Testis (tissue), 3 donors: ENCODE measurements around the gene ZNF92. TPM values are rescaled to one million over a fixed set of nuclear protein-coding genes. Genes with fewer than 3 reads are reported as not detected.

Source experiments
- DNase-seq: peaks from one replicate; pipeline ENCODE4 v3.0.0-alpha.2; 2019
- H3K27ac ChIP-seq, 2 donors: fragments of 200-600 bp; sonication (generic); one replicate each; pipeline ENCODE4 v1.5.1; 2019
- H3K27me3 ChIP-seq: fragments of 200-600 bp; sonication (generic); one replicate; pipeline ENCODE4 v1.5.1; 2019
- H3K36me3 ChIP-seq: fragments of 200-600 bp; sonication (generic); one replicate; pipeline ENCODE4 v1.5.1; 2017; ENCODE audit warnings: low read depth; ENCODE audit errors: missing control alignments
- H3K4me1 ChIP-seq: fragments of 200-600 bp; sonication (generic); one replicate; pipeline ENCODE4 v1.5.1; 2019
- H3K4me3 ChIP-seq, 2 donors: fragments of 200-600 bp; sonication (generic); one replicate each; pipeline ENCODE4 v1.5.1; 2017 to 2019
- H3K9me3 ChIP-seq: fragments of 200-600 bp; sonication (generic); one replicate; pipeline ENCODE4 v1.5.1; 2017
- CTCF ChIP-seq, 3 experiments: fragments of 450-650 bp in 2 of 3; fragments of 200-600 bp in 1 of 3; sonication (generic) in 1 of 3; IDR thresholded peaks; one replicate each; pipeline ENCODE4 v1.5.1; 2016 to 2019; ENCODE audit warnings: antibody characterized with exemption in 3 of 3, mild to moderate bottlenecking in 2 of 3, moderate library complexity in 1 of 3
- POLR2A ChIP-seq: fragments of 450-650 bp; IDR thresholded peaks from one replicate; pipeline ENCODE4 v1.6.1; 2017; ENCODE audit warnings: antibody characterized with exemption, mild to moderate bottlenecking, moderate library complexity
- WGBS, 2 donors: methylation state at CpG; one replicate each; pipeline ENCODE4 v1.1.5; 2018; 5-methylcytosine and 5-hydroxymethylcytosine counted together
- intact Hi-C: fragments of 100-400 bp; cut with DNase I; formaldehyde crosslinking; loops from one replicate; pipeline ENCODE4 v1.15.1; 2023; ENCODE audit warnings: low total_unique reads
- polyA plus RNA-seq: library from polyadenylated mRNA; stranded (reverse); fragments of 350-450 nt; fragmentation: Illumina TruSeq; extraction: RNeasy Lipid Tissue Mini Kit (QIAGEN cat#74804); gene quantifications from one replicate; pipeline ENCODE4 v1.2.3, GENCODE V29; 2014; ENCODE audit warnings: low read depth, low replicate concordance; ENCODE audit not compliant: insufficient read depth
- total RNA-seq, 2 donors: library from RNA; depleted of rRNA; stranded (reverse); fragments of >200 nt; gene quantifications; one replicate each; pipeline ENCODE4 v1.2.3, GENCODE V29; 2016

The ZNF92 gene
- total and polyA plus RNA-seq, 3 donors from 2014 or later: 2.5 to 10.8 (median 9.6) TPM

- no peak for DNase-seq
- no peak for TF ChIP-seq POLR2A
- TF ChIP-seq CTCF (IDR thresholded peaks at IDR 0.05): no peak
- intact Hi-C loops: no loop called here
- H3K27me3 ChIP-seq: no peaks in the 10 kb centered on the region
- H3K4me1 ChIP-seq: no peaks in the 10 kb centered on the region
- no peaks in the 10 kb centered on the region for H3K36me3 ChIP-seq
- H3K9me3 ChIP-seq: no peaks in the 10 kb centered on the region
- no peak overlapping the region for H3K4me3 ChIP-seq
- WGBS, 2 donors: 61 to 74% methylated on average over 26 of the region's 26 CpGs
- H3K27ac ChIP-seq: no peak overlapping the region
Observed at GRCh38 chr7:65430344-65431186, 56.9 kb downstream of the ZNF92 start.

GRCh38 chr7:65434307-65434706 is 60.7 kb downstream of the ZNF92 start:
- H3K4me1 ChIP-seq: no peaks in the 10 kb centered on the region
- H3K36me3 ChIP-seq: no peaks in the 10 kb centered on the region
- H3K27ac ChIP-seq: no peak overlapping the region
- intact Hi-C loops: no loop called here
- WGBS, 2 donors: 76 to 77% methylated on average over 3 of the region's 3 CpGs
- TF ChIP-seq POLR2A (no peak), CTCF (IDR thresholded peaks at IDR 0.05) (no peak)
- H3K27me3 ChIP-seq: no peaks in the 10 kb centered on the region
- H3K9me3 ChIP-seq: no peaks in the 10 kb centered on the region
- DNase-seq: no peak
- no peak overlapping the region for H3K4me3 ChIP-seq

- H3K4me3 ChIP-seq: no peak overlapping the region
- H3K27me3 ChIP-seq: no peaks in the 10 kb centered on the region
- no peaks in the 10 kb centered on the region for H3K36me3 ChIP-seq
- no peaks in the 10 kb centered on the region for H3K9me3 ChIP-seq
- H3K4me1 ChIP-seq: no peaks in the 10 kb centered on the region
- no peak for TF ChIP-seq CTCF (IDR thresholded peaks at IDR 0.05)
- TF ChIP-seq POLR2A: no peak
- no peak overlapping the region for H3K27ac ChIP-seq
- intact Hi-C loops: no loop called here
- no peak for DNase-seq
Observed at GRCh38 chr7:65436163-65436562, 62.5 kb downstream of the ZNF92 start.

- H3K4me3 ChIP-seq: no peak overlapping the region
- H3K27me3 ChIP-seq: no peaks in the 10 kb centered on the region
- DNase-seq: no peak
- intact Hi-C loops: no loop called here
- TF ChIP-seq POLR2A: no peak
- TF ChIP-seq CTCF (IDR thresholded peaks at IDR 0.05): no peak
- H3K9me3 ChIP-seq: no peaks in the 10 kb centered on the region
- no peaks in the 10 kb centered on the region for H3K4me1 ChIP-seq
- no peaks in the 10 kb centered on the region for H3K36me3 ChIP-seq
- H3K27ac ChIP-seq: no peak overlapping the region
- WGBS, 2 donors: 26 to 51% methylated on average over 2 of the region's 2 CpGs
Observed at GRCh38 chr7:65438598-65438997, 64.9 kb downstream of the ZNF92 start.

- intact Hi-C loops: no loop called here
- Histone ChIP-seq H3K27ac (no peak overlapping the region), H3K4me3 (no peak overlapping the region), H3K4me1 (no peaks in the 10 kb centered on the region), H3K27me3 (no peaks in the 10 kb centered on the region), H3K9me3 (no peaks in the 10 kb centered on the region), H3K36me3 (no peaks in the 10 kb centered on the region)
- DNase-seq: no peak
- TF ChIP-seq CTCF (IDR thresholded peaks at IDR 0.05): no peak
- TF ChIP-seq POLR2A: no peak
Observed at GRCh38 chr7:65441010-65441409, 67.4 kb downstream of the ZNF92 start.
